Trophoblast cell (in vitro differentiated cells and primary cell): ENCODE data around the gene SERPINA9.
A peak's percentile ranks its signal among the peaks of the same experiment; 100 is the strongest.

Experiments
- DNase-seq, 2 donors: peaks; one replicate each; pipeline ENCODE4 v3.0.0-alpha.2; 2016
- H2AFZ ChIP-seq: 2 replicates; pipeline ENCODE4 v1.6.1; 2013; ENCODE audit warnings: low read length, moderate library complexity, mild to moderate bottlenecking; ENCODE audit not compliant: insufficient read depth, poor library complexity
- H2AK5ac ChIP-seq: 2 replicates; pipeline ENCODE4 v1.6.1; 2013; ENCODE audit warnings: mild to moderate bottlenecking, low read length
- H2BK120ac ChIP-seq: 2 replicates; pipeline ENCODE4 v1.6.1; 2013; ENCODE audit warnings: low read length, mild to moderate bottlenecking, moderate library complexity; ENCODE audit not compliant: insufficient read depth, poor library complexity
- H2BK12ac ChIP-seq: 2 replicates; pipeline ENCODE4 v1.6.1; 2013; ENCODE audit warnings: mild to moderate bottlenecking, low read length, moderate library complexity
- H2BK5ac ChIP-seq: 2 replicates; pipeline ENCODE4 v1.6.1; 2013; ENCODE audit warnings: low read length, low read depth, moderate library complexity, mild to moderate bottlenecking; ENCODE audit not compliant: poor library complexity
- H3K14ac ChIP-seq: 2 replicates; pipeline ENCODE4 v1.6.1; 2013; ENCODE audit warnings: mild to moderate bottlenecking, low read length
- H3K18ac ChIP-seq: 2 replicates; pipeline ENCODE4 v1.6.1; 2013; ENCODE audit warnings: mild to moderate bottlenecking, low read length
- H3K23ac ChIP-seq: 2 replicates; pipeline ENCODE4 v1.6.1; 2013; ENCODE audit warnings: low read length
- H3K27ac ChIP-seq: 2 replicates; pipeline ENCODE4 v1.5.1; 2013; ENCODE audit warnings: low read depth, mild to moderate bottlenecking, inconsistent platforms, low read length, moderate library complexity
- H3K27me3 ChIP-seq: 2 replicates; pipeline ENCODE4 v1.6.1; 2013; ENCODE audit warnings: inconsistent platforms, mild to moderate bottlenecking, low read length, moderate library complexity; ENCODE audit not compliant: insufficient read depth
- H3K36me3 ChIP-seq, 2 experiments: 1 replicate in 1 of 2; 2 replicates in 1 of 2; pipeline ENCODE4 v1.6.1; 2013; ENCODE audit warnings: low read length in 2 of 2, mild to moderate bottlenecking in 2 of 2, moderate library complexity in 1 of 2; ENCODE audit not compliant: insufficient read depth in 2 of 2, control insufficient read depth in 1 of 2
- H3K4ac ChIP-seq: 2 replicates; pipeline ENCODE4 v1.6.1; 2013; ENCODE audit warnings: low read depth, mild to moderate bottlenecking, low read length, moderate library complexity
- H3K4me1 ChIP-seq, 2 experiments: 1 replicate in 1 of 2; 2 replicates in 1 of 2; pipeline ENCODE4 v1.6.1; 2013; ENCODE audit warnings: low read length in 2 of 2, mild to moderate bottlenecking in 2 of 2, moderate library complexity in 1 of 2; ENCODE audit not compliant: insufficient read depth in 2 of 2, control insufficient read depth in 1 of 2
- H3K4me2 ChIP-seq: 2 replicates; pipeline ENCODE4 v1.6.1; 2013; ENCODE audit warnings: inconsistent platforms, mild to moderate bottlenecking, low read length, moderate library complexity
- H3K4me3 ChIP-seq: 2 replicates; pipeline ENCODE4 v1.5.1; 2013; ENCODE audit warnings: mild to moderate bottlenecking, low read depth, low read length, inconsistent platforms
- H3K79me1 ChIP-seq: one replicate; pipeline ENCODE4 v1.6.1; 2013; ENCODE audit warnings: low read length
- H3K79me2 ChIP-seq: 2 replicates; pipeline ENCODE4 v1.6.1; 2013; ENCODE audit warnings: low read length, mild to moderate bottlenecking; ENCODE audit not compliant: control insufficient read depth, insufficient read depth, poor library complexity
- H3K9ac ChIP-seq: 2 replicates; pipeline ENCODE4 v1.6.1; 2013; ENCODE audit warnings: mild to moderate bottlenecking, low read length
- H3K9me3 ChIP-seq: 2 replicates; pipeline ENCODE4 v1.6.1; 2013; ENCODE audit warnings: low read depth, mild to moderate bottlenecking, control low read depth, inconsistent platforms, low read length; ENCODE audit not compliant: insufficient read depth
- H4K12ac ChIP-seq: 2 replicates; pipeline ENCODE4 v1.6.1; 2013; ENCODE audit warnings: low read depth, mild to moderate bottlenecking, low read length, moderate library complexity
- H4K8ac ChIP-seq: 2 replicates; pipeline ENCODE4 v1.6.1; 2013; ENCODE audit warnings: low read depth, mild to moderate bottlenecking, low read length, moderate library complexity
- H4K91ac ChIP-seq: one replicate; pipeline ENCODE4 v1.6.1; 2013; ENCODE audit warnings: low read depth, mild to moderate bottlenecking, low read length, moderate library complexity
- WGBS: extraction: QIAGEN DNeasy Blood & Tissue Kit; methylation state at CpG from one replicate; pipeline ENCODE4 v1.1.7; 2013; ENCODE audit warnings: missing lambda C conversion rate; ENCODE audit not compliant: insufficient read length, insufficient coverage; ENCODE audit errors: extremely low coverage; 5-methylcytosine and 5-hydroxymethylcytosine counted together

Gene SERPINA9

GRCh38 chr14:94462763-94463572 is 13.0 kb downstream of the SERPINA9 start:
- no peak overlapping the region for H3K9ac ChIP-seq
- no peaks in the 10 kb centered on the region for H3K4me1 ChIP-seq
- H3K27ac ChIP-seq, result no peak overlapping the region
- H4K12ac ChIP-seq, result no peak overlapping the region
- H3K27me3 ChIP-seq, result no peaks in the 10 kb centered on the region
- H3K79me2 ChIP-seq, result no peaks in the 10 kb centered on the region
- H3K4ac ChIP-seq, result no peak overlapping the region
- H3K4me3 ChIP-seq, result no peak overlapping the region
- H3K4me2 ChIP-seq, result no peak overlapping the region
- H3K36me3 ChIP-seq, result no peaks in the 10 kb centered on the region
- no peak overlapping the region for H3K23ac ChIP-seq
- no peak overlapping the region for H3K14ac ChIP-seq
- no CpG with 5 or more reads among the region's 7 CpGs for WGBS
- no peak overlapping the region for H4K91ac ChIP-seq
- H3K9me3 ChIP-seq, result peaks cover 19% of the 10 kb centered on the region
- no peak overlapping the region for H2AK5ac ChIP-seq
- H3K79me1 ChIP-seq, result no peaks in the 10 kb centered on the region
- H4K8ac ChIP-seq, result no peak overlapping the region
- no peak overlapping the region for H2AFZ ChIP-seq
- no peak overlapping the region for H3K18ac ChIP-seq
- no peak overlapping the region for H2BK5ac ChIP-seq
- no peak overlapping the region for H2BK120ac ChIP-seq
- DNase-seq, result no peak
- H2BK12ac ChIP-seq, result no peak overlapping the region

- H3K79me2 ChIP-seq, result no peaks in the 10 kb centered on the region
- WGBS, result no CpG with 5 or more reads among the region's 6 CpGs
- H3K36me3 ChIP-seq, result no peaks in the 10 kb centered on the region
- no peaks in the 10 kb centered on the region for H3K27me3 ChIP-seq
- no peaks in the 10 kb centered on the region for H3K4me1 ChIP-seq
- no peak overlapping the region for H4K91ac ChIP-seq
- H3K18ac ChIP-seq, result no peak overlapping the region
- no peak overlapping the region for H3K4me3 ChIP-seq
- H3K27ac ChIP-seq, result no peak overlapping the region
- no peak overlapping the region for H2BK5ac ChIP-seq
- H3K9me3 ChIP-seq, result peaks cover 19% of the 10 kb centered on the region
- no peak overlapping the region for H3K4ac ChIP-seq
- no peak overlapping the region for H3K4me2 ChIP-seq
- no peak overlapping the region for H3K9ac ChIP-seq
- no peak overlapping the region for H3K23ac ChIP-seq
- no peak overlapping the region for H3K14ac ChIP-seq
- no peak overlapping the region for H2BK120ac ChIP-seq
- peak; percentile 15 to 55 for DNase-seq
- H2AFZ ChIP-seq, result no peak overlapping the region
- no peak overlapping the region for H4K8ac ChIP-seq
- H2AK5ac ChIP-seq, result no peak overlapping the region
- no peaks in the 10 kb centered on the region for H3K79me1 ChIP-seq
- no peak overlapping the region for H4K12ac ChIP-seq
- no peak overlapping the region for H2BK12ac ChIP-seq
Measured at GRCh38 chr14:94462219-94462551, 13.8 kb downstream of the SERPINA9 start.

- no peaks in the 10 kb centered on the region for H3K27me3 ChIP-seq
Measured at GRCh38 chr14:94461526-94462218, 14.3 kb downstream of the SERPINA9 start.

GRCh38 chr14:94460631-94461416 is 15.2 kb downstream of the SERPINA9 start:
- Histone ChIP-seq H2BK5ac (no peak overlapping the region), H4K91ac (no peak overlapping the region), H3K4me1 (no peaks in the 10 kb centered on the region), H3K4me3 (no peak overlapping the region), H3K79me2 (no peaks in the 10 kb centered on the region), H4K12ac (no peak overlapping the region), H3K9me3 (peaks cover 17% of the 10 kb centered on the region), H3K4ac (no peak overlapping the region), H3K27me3 (no peaks in the 10 kb centered on the region), H2BK120ac (no peak overlapping the region), H2AFZ (no peak overlapping the region), H3K23ac (no peak overlapping the region), H3K36me3 (no peaks in the 10 kb centered on the region), H3K9ac (no peak overlapping the region), H3K18ac (no peak overlapping the region), H2AK5ac (no peak overlapping the region), H3K79me1 (no peaks in the 10 kb centered on the region), H4K8ac (no peak overlapping the region), H3K14ac (no peak overlapping the region), H3K27ac (no peak overlapping the region), H2BK12ac (no peak overlapping the region), H3K4me2 (no peak overlapping the region)
- WGBS, result no CpG with 5 or more reads among the region's 8 CpGs
- DNase-seq, result no peak

More at GRCh38 chr14:94461526-94462218, 14.3 kb downstream of the SERPINA9 start:
- Histone ChIP-seq H3K36me3 (no peaks in the 10 kb centered on the region), H2AK5ac (no peak overlapping the region), H3K18ac (no peak overlapping the region), H4K12ac (no peak overlapping the region), H3K79me2 (no peaks in the 10 kb centered on the region), H3K23ac (no peak overlapping the region), H3K9ac (no peak overlapping the region), H4K91ac (no peak overlapping the region), H3K27ac (no peak overlapping the region), H2BK5ac (no peak overlapping the region), H3K4me1 (no peaks in the 10 kb centered on the region), H3K4me2 (no peak overlapping the region), H4K8ac (no peak overlapping the region), H3K14ac (no peak overlapping the region), H3K9me3 (peaks cover 19% of the 10 kb centered on the region), H2AFZ (no peak overlapping the region), H3K4me3 (no peak overlapping the region), H2BK12ac (no peak overlapping the region), H3K79me1 (no peaks in the 10 kb centered on the region), H2BK120ac (no peak overlapping the region), H3K4ac (no peak overlapping the region)
- DNase-seq, result peak; percentile 72
- WGBS, result no CpG with 5 or more reads among the region's 19 CpGs
